Stimulated activated CD8-positive, alpha-beta memory T cell treated with anti-CD3 and anti-CD28 coated beads, Interleukin-15, amount 100 ng/mL, for 4 hours (primary cell): Measurements from ENCODE around the gene TOLLIP.

ENCODE experiments used
- DNase-seq, 2 donors: peaks; one replicate each; pipeline ENCODE4 v3.0.0-alpha.2; 2020; ENCODE audit warnings: low read depth in 2 of 2

The TOLLIP gene

GRCh38 chr11:1298695-1299492, 10.5 kb downstream of the TOLLIP start:
- no peak for DNase-seq

- no peak for DNase-seq
Observed at GRCh38 chr11:1297576-1298473, 11.6 kb downstream of the TOLLIP start.

- no peak for DNase-seq
Observed at GRCh38 chr11:1297011-1297575, 12.3 kb downstream of the TOLLIP start.

DNA sequence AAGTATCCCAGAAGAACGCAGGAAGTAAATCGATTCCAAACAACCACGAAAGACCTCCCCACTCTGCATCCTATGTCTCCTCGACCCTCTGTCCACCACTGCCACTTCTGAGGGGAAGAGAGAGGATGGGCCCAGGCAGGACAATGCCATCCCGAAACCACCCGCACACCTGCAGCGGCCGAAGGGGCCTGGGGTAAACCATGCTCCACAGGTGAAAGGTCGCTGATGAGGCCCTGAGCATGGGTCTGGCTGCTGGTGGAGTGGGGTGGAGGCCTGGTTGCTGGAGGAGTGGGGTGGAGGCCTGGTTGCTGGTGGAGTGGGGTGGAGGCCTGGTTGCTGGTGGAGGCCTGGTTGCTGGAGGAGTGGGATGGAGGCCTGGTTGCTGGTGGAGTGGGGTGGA, 13.1 kb downstream of the TOLLIP start:
- no peak for DNase-seq

DNA sequence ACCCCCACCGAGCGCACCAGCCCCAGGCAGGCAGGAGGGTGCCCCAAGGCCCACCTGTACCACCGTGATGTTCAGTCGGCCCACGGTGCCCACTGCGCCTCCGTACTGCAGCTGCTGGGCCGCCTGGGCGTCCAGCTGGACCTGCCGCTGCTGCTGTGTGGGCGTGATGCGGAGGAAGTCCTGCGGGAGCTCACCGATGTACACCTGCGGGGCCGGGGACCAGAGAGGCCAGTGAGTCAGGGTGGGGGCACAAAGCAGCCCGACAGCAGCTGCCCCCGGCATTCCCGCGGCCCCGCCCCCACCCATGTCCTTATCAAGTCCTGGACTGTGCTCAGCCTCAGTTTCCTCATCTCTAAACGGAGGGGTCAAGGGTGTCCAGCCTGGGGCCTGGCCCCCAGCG, 13.8 kb downstream of the TOLLIP start:
- no peak for DNase-seq

DNA sequence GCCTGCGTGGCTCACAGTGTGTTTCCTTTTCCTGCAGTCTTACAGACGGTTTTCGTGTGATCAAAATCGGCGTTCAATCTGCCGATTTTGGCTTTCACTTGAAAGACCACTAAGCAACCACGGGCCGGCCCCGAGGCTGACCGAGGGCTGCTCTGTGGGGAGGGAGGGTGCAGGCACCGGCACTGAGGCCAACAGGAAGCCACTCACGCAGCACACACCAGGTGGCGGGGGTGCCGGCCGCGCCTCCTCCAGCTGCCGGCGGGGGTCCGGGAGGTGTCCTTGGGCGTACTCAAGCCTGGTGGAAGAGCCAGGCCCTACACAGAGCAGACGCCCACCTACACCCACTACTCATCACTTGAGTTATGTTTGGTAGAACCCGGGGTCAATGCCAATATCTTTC, 14.3 kb downstream of the TOLLIP start:
- DNase-seq = no peak

- DNase-seq = no peak
Observed at GRCh38 chr11:1293619-1294015, 15.8 kb downstream of the TOLLIP start.

GRCh38 chr11:1292644-1293618, 16.5 kb downstream of the TOLLIP start:
- DNase-seq = no peak

- DNase-seq = no peak
Observed at GRCh38 chr11:1292018-1292643, 17.3 kb downstream of the TOLLIP start.

DNA sequence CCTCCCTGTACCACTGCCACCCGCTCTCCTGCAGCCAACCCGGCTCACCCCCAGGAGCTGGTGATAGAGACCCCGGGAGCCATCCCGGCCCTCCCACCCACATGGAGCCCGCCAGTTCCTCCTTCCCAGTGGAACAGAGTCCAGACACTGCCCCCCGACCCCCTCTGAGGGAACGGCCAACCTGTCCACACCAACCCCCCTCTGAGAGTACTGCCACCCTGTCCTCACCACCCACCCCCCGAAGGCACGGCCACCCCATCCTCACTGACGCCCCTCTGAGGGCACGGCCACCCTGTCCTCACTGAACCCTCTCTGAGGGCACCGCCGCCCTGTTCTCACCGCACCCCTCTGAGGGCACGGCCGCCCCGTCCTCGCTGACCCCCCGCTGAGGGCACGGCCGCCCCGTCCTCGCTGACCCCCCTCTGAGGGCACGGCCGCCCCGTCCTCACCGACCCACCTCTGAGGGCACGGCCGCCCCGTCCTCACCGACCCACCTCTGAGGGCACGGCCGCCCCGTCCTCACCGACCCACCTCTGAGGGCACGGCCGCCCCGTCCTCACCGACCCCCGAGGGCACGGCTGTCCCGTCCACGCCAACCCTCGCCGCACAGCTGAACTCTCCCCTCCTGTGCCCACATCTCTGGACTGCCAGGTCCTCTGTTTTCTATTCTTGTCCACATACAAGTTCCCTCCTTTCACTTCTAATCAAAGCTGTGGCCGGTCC, 18.0 kb downstream of the TOLLIP start:
- DNase-seq = no peak

DNA sequence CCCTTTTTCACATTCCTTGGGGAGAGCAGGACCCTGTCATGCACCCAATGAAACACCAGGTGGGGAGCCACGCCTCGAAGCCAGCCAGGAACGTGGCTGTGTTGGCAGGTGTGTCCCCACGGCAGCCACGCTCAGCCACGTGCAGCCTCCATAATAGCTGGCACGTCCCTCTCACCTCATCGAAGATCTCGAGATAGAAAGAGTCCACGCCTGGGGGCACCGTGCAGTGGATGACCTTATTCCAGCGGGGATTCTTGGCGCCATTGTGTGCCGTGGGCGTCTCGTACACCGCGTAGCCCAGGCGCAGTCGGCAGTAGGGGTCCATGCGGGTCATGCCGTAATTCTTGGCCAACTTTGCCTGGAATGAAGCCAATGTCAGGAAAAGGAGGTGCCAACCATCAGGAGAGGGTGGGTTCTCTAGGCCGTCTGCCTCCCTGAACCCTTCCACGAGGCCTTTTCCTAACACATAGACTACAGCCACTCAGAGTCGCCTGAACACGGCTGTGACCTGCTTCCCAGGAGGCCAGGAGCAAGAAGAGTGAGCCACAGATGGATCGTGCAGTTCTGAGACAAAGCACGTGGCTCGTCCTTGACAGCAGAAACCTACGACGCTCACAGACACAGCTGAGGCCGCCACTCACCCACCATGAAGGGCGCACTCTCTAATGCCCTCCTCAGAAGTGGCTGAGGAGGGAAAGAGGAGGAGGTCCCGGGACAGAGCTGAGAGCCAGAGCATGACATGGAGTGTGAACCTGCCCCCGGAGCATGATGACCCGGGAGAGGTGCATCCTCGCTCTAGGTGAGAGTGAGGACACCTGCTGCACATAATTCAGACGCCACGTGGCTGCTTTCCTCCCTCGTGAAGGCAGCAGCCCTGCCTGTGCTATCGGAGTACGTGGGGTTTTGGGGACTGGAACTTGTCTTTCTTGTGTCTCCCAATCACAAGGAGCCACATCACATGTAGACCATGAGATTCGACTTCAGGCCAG, 19.1 kb downstream of the TOLLIP start:
- DNase-seq = no peak

DNA sequence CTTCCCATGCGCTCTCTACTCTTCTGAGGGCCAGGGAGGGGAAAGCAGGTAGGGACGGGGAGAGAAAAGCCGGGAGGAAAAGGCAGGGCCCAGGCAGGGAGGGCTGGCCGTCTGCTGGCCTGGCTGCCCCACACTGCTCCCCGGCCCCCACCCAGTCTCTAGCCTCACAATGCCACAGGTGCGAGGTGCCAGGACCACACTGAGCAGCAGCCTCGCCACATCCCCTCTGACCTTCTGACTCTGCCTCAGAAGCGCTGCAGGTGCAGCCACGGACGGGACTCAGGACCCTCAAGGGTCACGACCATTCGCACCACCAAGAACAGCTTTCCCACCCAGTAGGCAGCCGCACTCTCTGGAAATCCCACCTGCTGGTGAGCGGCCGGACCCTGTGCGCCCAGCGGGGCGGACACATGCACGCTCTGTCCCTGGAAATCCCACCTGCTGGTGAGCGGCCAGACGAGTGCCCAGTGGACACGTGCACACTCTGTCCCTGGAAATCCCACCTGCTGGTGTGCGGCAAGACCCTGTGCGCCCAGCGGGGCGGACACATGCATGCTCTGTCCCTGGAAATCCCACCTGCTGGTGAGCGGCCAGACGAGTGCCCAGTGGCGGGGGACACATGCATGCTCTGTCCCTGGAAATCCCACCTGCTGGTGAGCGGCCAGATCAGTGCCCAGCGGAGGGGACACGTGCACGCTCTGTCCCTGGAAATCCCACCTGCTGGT, 20.1 kb downstream of the TOLLIP start:
- DNase-seq = no peak

GRCh38 chr11:1288426-1289151, 20.8 kb downstream of the TOLLIP start:
- no peak for DNase-seq

GRCh38 chr11:1287928-1288327, 21.5 kb downstream of the TOLLIP start:
- no peak for DNase-seq

DNA sequence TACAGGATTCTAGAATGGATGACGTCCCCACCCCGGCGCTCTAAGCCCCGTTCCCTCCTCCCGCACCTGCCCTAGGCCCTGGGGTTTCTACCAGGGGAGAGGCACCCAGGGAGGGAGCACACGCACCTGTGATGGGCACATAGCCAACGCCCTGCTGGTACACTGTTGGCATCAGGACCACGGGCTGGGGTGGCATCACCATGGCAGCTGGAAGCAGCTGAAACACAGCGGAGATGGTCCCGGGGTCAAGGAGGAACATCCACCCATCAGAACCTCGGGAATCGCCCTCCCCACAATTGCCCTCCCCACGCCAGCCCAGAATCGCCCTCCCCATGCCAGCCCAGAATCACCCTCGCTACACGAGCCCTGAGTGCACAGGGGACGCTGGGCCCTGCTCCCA, 23.6 kb downstream of the TOLLIP start:
- no peak for DNase-seq

- DNase-seq = no peak
Observed at GRCh38 chr11:1285316-1285744, 24.1 kb downstream of the TOLLIP start.

DNA sequence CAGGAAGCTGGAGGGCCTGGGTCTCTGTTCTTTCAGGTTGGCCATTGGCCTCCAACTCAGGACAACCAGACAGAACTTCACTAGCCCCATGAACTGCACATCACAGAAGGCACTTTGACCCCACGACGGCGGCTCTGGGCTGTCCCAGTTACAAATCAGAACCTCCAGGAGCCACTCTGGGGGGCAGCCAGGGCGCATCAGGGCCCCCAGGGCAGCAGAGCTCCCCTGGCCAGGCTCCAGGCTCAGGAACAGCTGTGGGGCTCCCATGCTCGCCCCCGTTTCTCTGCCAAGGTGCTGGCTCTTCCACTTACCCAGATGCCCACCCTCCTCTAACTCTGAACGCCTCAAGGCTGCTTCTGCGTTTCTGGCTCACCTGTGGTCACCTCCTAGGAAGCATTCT, 25.5 kb downstream of the TOLLIP start:
- DNase-seq = no peak

DNA sequence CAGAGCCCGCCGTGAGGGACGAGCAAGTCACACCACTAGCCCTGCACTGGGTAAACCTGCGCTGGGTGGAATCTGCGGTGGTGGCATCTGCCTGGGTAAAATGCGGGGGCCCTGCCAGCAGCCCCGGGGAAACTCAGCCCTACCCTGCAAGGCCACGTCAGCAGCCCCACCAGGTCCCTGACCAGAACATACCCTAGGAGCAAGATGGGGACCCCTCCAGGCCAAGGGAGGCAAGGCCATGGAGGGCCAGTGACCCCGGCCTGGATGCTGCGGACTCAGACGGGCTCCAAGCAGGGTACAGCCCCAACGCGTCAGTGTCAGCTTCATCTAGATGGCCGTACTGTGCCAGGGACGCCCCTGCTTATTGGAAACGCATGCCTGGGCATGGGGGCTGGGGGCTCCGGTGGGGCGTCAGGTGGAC, 26.3 kb downstream of the TOLLIP start:
- no peak for DNase-seq
